Right hindlimb (tissue), 1 donor: ENCODE data around the gene COL12A1.
"Not testable (repeated sequence)": the region's sequence is repeated elsewhere in the genome, so short reads cannot be mapped to it uniquely, and the experiment has no call there.

Experiments used
- DNase-seq: peaks from one replicate; pipeline ENCODE4 v3.0.0-alpha.2; 2018

COL12A1 gene

GRCh38 chr6:75211920-75212590 lies 6.2 kb upstream of the COL12A1 start:
- DNase-seq = no peak

DNA sequence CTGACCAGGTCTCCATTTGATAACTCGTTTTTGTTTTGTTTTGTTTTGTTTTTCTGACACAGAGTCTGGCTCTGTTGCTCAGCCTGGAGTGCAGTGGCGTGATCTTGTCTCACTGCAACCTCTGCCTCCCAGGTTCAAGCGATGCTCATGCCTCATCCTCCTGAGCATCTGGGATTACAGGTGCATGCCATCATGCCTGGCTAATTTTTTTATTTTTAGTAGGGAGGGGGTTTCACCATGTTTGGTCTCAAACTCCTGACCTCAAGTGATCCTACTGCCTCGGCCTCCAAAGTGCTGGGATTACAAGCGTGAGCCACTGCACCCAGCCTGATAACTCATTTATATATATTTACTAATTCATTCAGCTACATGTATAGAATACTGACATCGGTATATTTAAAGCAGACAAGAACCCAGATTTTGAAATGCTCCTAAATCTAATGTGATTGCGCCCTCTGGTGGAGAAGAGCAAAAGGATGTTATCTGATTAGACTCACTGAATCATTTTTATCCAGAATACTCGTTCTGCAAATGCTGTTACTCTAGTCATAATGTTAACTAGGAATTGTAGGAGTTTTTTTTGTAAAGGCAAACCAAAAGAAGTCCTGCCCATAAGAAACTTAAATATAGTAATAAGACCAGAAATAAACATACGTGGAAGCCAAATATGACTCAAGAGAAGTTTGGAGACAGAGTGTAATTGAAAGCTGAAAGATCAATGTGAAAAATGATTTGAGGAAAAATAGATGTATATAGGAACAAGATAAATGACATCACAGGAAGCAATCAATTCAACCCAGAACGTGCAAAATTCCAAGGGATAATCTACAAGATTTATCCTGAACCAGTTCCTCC lies 5.3 kb upstream of the COL12A1 start:
- DNase-seq = peak; percentile 34

- no peak for DNase-seq
Observed at GRCh38 chr6:75209184-75209723, 3.4 kb upstream of the COL12A1 start.

- peak; percentile 90 for DNase-seq
Observed at GRCh38 chr6:75208298-75209183, 2.7 kb upstream of the COL12A1 start.

GRCh38 chr6:75206576-75207342 lies 906 bp upstream of the COL12A1 start:
- DNase-seq = peak; percentile 82

- peak; percentile 70 for DNase-seq
Observed at GRCh38 chr6:75204959-75205775, 686 bp downstream of the COL12A1 start.

DNA sequence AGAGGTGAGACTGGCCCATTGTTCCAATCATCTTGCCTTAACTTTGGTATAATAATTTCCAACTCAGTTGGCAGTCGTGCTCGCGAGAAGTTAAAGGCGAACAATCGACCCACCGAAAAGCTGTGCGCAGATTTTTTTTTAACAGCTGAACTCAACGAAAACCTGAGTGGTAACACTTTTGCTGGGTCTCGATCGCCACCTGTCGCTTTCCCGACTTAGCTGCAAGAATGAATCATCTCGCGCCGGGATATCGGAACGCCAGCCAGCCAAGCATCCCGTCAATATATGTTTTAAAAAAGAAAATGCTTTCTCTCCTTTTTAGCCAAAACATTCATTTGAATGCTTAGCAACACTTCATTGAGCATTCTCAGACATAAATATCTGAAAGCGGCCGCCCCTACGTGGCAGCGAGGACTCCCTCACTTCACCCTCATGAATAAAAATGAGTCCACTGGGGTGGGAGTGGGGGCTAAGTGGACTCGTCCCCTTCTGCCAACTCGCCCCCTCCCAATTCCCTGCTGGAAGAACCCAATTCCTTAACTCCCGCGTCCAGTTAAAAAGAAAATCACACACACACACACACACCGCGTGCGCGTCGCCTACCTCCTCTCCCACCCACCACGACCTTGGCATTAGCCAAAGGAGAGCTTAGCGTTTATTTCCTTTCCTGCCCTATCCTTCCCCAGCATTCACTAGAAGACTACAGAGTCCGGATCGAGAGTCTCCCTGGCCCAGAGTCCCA lies 1.5 kb downstream of the COL12A1 start:
- DNase-seq = peak; percentile 93

DNA sequence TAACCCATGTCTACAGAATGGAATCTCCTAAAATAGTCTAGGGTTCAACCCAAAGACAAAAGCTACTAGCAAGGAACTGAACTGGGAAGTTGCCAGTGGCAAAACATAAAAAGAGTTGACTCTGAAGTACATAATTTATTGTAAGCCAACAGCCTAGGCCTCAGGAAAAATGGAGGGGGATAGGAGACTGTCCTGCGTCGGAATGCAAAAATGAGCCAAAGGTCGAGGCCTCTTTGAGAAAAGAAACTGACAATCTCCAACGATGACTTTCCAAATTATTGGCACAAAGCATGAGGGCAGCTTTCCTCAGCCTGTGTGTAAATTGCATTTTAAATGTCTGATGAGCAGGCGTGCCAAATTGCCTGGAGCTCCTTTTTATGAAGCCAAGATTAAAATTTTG lies 2.1 kb downstream of the COL12A1 start:
- peak; percentile 56 for DNase-seq

GRCh38 chr6:75202676-75203131 lies 3.1 kb downstream of the COL12A1 start:
- DNase-seq = peak; percentile 61

DNA sequence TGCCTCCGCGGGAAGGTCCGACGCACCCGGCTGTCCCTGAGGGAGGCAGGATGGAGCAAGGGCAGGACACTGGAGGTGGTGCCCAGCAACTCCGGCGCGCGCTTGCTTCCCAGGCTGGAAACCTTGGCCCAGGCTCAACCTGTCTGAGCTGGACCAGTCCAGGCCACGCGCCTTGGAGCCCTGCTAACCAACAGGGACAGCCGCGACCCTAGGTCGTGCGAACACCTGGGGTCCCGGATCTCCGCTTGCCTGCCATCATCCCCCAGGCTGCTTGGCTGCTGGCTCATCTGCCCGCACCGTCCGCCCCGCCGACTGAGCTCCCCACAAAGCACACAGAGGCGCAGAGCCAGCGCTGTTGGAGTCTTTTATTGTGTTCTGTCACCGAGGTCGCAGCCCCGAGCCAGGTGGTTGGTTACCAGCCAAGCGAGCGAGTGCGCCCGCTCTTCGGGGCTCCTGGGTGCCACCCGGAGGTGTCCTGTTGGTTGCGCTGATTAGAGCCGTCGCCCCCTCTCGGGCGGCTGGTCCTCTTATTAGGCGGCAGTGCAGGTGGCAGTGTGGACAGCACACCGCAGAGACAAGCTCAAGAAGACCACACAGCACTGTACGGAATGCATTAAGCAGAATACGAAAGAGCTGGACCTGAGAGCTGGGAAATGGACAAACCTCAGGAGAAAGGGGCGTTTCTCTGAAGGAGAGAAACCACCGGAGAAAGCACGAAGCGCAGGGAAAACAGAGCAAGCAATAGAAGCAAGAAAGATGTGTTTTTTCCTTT lies 3.8 kb downstream of the COL12A1 start:
- peak; percentile 78 for DNase-seq

DNA sequence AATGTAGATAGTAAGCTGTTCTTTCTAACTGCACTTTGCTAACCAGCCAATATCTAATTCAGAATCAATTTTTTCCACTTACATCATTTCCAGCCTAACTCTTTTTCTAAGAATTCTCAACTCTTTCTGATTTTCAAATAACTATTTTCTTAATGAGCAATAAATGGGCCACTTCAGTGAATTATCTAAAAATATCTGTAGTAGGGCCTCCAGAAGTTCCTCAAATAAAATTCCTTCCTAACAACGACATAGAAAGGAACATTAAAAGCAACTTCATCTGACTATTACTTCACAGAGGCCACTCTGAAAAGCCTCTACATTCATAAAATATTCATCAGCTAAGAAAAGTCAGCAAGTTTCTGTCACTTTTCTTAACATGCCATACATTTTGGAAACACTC lies 4.8 kb downstream of the COL12A1 start:
- DNase-seq = no peak

GRCh38 chr6:75199889-75200288 lies 6.0 kb downstream of the COL12A1 start:
- DNase-seq = no peak

GRCh38 chr6:75196081-75196687 lies 9.7 kb downstream of the COL12A1 start:
- no peak for DNase-seq

- no peak for DNase-seq
Observed at GRCh38 chr6:75188221-75188925, 17.5 kb downstream of the COL12A1 start.

DNA sequence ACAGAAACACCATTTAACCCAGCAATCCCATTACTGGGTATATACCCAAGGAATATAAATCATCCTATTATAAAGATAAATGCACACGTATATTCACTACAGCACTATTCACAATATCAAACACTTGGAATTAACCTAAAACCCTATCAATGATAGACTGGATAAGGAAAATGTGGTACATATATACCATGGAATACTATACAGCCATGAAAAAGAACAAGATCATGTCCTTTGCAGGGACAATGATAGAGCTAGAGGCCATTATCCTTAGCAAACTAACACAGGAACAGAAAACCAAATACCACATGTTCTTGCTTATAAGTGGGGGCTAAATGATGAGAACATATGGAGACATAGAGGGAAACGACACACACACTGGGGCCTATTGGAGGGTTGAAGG lies 19.3 kb downstream of the COL12A1 start:
- DNase-seq = not testable (repeated sequence)

DNA sequence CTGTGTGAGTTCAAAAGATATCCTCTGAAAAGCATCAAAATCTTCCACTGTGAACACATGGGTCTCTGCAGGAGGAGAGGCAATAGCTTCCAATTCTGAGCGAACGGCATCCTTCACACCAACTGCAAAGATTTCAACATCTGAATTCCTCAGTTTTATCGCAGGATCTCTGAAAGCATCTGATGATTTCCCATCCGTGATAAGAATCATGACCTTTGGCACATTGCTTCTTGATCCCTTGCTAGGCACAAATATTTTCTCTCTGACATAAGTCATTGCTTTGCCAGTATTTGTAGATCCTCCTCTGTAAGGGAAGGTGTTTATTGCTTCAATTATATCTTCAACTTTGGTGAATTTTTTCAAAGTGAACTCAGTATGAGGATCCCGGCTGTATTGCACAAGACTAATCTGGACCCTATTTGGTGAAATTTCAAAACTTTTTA lies 22.7 kb downstream of the COL12A1 start:
- no peak for DNase-seq

DNA sequence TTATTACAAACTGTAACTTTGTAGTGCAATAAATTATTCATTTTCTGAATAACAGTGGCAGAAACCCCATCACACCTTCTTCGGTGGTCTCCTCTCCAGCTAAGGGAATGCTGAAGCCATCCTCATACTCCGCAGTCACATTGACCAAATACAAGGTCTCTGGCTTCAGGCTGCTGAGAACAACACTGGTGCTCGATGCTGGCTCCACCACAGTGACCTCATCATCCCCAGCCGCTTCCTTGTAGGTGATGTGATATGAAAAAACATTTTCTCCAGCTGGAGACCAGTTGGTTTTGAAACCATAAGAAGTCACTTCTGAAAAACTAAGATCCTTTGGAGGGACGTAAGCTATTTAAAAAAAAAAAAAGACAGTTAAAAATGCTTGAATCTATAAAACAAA lies 25.0 kb downstream of the COL12A1 start:
- DNase-seq = no peak

- no peak for DNase-seq
Observed at GRCh38 chr6:75178757-75179156, 27.1 kb downstream of the COL12A1 start.
